HG03135 (cell line): ENCODE measurements around the gene ATP10A.

ENCODE experiments used
- ATAC-seq: cut with Tn5 transposase; IDR thresholded peaks from one replicate; pipeline ENCODE4 v1.9.1; 2021; ENCODE audit warnings: mild to moderate bottlenecking, moderate library complexity; ENCODE audit not compliant: unreplicated experiment

ATP10A gene

GRCh38 chr15:25708391-25708790 lies 154.7 kb downstream of the ATP10A start:
- no peak for ATAC-seq

- no peak for ATAC-seq
These were observed 155.3 kb downstream of the ATP10A start for GRCh38 chr15:25707656-25708365.

- no peak for ATAC-seq
These were observed 156.8 kb downstream of the ATP10A start for GRCh38 chr15:25706176-25706955.

- ATAC-seq, result no peak
These were observed 157.6 kb downstream of the ATP10A start for GRCh38 chr15:25705433-25706115.

- no peak for ATAC-seq
These were observed 159.4 kb downstream of the ATP10A start for GRCh38 chr15:25703726-25704125.

- no peak for ATAC-seq
These were observed 161.2 kb downstream of the ATP10A start for GRCh38 chr15:25701721-25702465.

GRCh38 chr15:25700916-25701315 lies 162.2 kb downstream of the ATP10A start:
- ATAC-seq, result no peak

- ATAC-seq, result no peak
These were observed 165.5 kb downstream of the ATP10A start for GRCh38 chr15:25697586-25697985.

GRCh38 chr15:25695875-25696760 lies 167.0 kb downstream of the ATP10A start:
- no peak for ATAC-seq

- no peak for ATAC-seq
These were observed 168.3 kb downstream of the ATP10A start for GRCh38 chr15:25694823-25695312.

- ATAC-seq, result no peak
These were observed 168.9 kb downstream of the ATP10A start for GRCh38 chr15:25694239-25694584.

- ATAC-seq, result no peak
These were observed 169.5 kb downstream of the ATP10A start for GRCh38 chr15:25693321-25694238.

- no peak for ATAC-seq
These were observed 171.3 kb downstream of the ATP10A start for GRCh38 chr15:25691544-25692430.

- no peak for ATAC-seq
These were observed 172.2 kb downstream of the ATP10A start for GRCh38 chr15:25690673-25691543.

GRCh38 chr15:25689592-25689991 lies 173.5 kb downstream of the ATP10A start:
- no peak for ATAC-seq

- no peak for ATAC-seq
These were observed 175.0 kb downstream of the ATP10A start for GRCh38 chr15:25688166-25688565.

- ATAC-seq, result no peak
These were observed 175.4 kb downstream of the ATP10A start for GRCh38 chr15:25687689-25688088.
